AG08396 (cell line): ENCODE data around the gene MYCBP2.
"Not testable (repeated sequence)": the region's sequence is repeated elsewhere in the genome, so short reads cannot be mapped to it uniquely, and the experiment has no call there.

Experiments
- DNase-seq: peaks from one replicate; pipeline ENCODE4 v3.0.0; 2012; ENCODE audit warnings: low spot score, mixed read lengths

MYCBP2 gene

GRCh38 chr13:77338961-77339401 is 12.1 kb upstream of the MYCBP2 start:
- no peak for DNase-seq

GRCh38 chr13:77338329-77338728 is 11.4 kb upstream of the MYCBP2 start:
- no peak for DNase-seq

- DNase-seq = no peak
Measured at GRCh38 chr13:77337159-77337558, 10.3 kb upstream of the MYCBP2 start.

GRCh38 chr13:77335543-77335942 is 8.6 kb upstream of the MYCBP2 start:
- DNase-seq = no peak

GRCh38 chr13:77333594-77333993 is 6.7 kb upstream of the MYCBP2 start:
- no peak for DNase-seq

- DNase-seq = no peak
Measured at GRCh38 chr13:77331421-77331820, 4.5 kb upstream of the MYCBP2 start.

- DNase-seq = no peak
Measured at GRCh38 chr13:77329911-77330584, 3.2 kb upstream of the MYCBP2 start.

- peak; percentile 86 for DNase-seq
Measured at GRCh38 chr13:77329133-77329910, 2.4 kb upstream of the MYCBP2 start.

- DNase-seq = no peak
Measured at GRCh38 chr13:77328819-77329132, 1.9 kb upstream of the MYCBP2 start.

- DNase-seq = no peak
Measured at GRCh38 chr13:77325371-77325980, 1.4 kb downstream of the MYCBP2 start.

GRCh38 chr13:77323858-77324257 is 3.0 kb downstream of the MYCBP2 start:
- DNase-seq = no peak

- DNase-seq = no peak
Measured at GRCh38 chr13:77319536-77319935, 7.4 kb downstream of the MYCBP2 start.

- no peak for DNase-seq
Measured at GRCh38 chr13:77318741-77319140, 8.2 kb downstream of the MYCBP2 start.

- DNase-seq = no peak
Measured at GRCh38 chr13:77316430-77316829, 10.5 kb downstream of the MYCBP2 start.

GRCh38 chr13:77315509-77315908 is 11.4 kb downstream of the MYCBP2 start:
- DNase-seq = not testable (repeated sequence)

- DNase-seq = no peak
Measured at GRCh38 chr13:77313923-77314322, 13.0 kb downstream of the MYCBP2 start.

GRCh38 chr13:77312311-77312710 is 14.6 kb downstream of the MYCBP2 start:
- DNase-seq = no peak

GRCh38 chr13:77310579-77311279 is 16.2 kb downstream of the MYCBP2 start:
- DNase-seq = no peak

- DNase-seq = no peak
Measured at GRCh38 chr13:77310161-77310560, 16.7 kb downstream of the MYCBP2 start.

GRCh38 chr13:77309254-77309653 is 17.6 kb downstream of the MYCBP2 start:
- DNase-seq = no peak

- no peak for DNase-seq
Measured at GRCh38 chr13:77306458-77306857, 20.4 kb downstream of the MYCBP2 start.

GRCh38 chr13:77305266-77305665 is 21.6 kb downstream of the MYCBP2 start:
- no peak for DNase-seq
